ENCODE measurements around the gene HECTD3. TPM values are rescaled to one million over a fixed set of nuclear protein-coding genes. Genes with fewer than 3 reads are reported as not detected.

The HECTD3 gene
- total RNA-seq, 4 donors from 2014 or later, result 28.0 to 51.7 (median 35.8) TPM

DNA sequence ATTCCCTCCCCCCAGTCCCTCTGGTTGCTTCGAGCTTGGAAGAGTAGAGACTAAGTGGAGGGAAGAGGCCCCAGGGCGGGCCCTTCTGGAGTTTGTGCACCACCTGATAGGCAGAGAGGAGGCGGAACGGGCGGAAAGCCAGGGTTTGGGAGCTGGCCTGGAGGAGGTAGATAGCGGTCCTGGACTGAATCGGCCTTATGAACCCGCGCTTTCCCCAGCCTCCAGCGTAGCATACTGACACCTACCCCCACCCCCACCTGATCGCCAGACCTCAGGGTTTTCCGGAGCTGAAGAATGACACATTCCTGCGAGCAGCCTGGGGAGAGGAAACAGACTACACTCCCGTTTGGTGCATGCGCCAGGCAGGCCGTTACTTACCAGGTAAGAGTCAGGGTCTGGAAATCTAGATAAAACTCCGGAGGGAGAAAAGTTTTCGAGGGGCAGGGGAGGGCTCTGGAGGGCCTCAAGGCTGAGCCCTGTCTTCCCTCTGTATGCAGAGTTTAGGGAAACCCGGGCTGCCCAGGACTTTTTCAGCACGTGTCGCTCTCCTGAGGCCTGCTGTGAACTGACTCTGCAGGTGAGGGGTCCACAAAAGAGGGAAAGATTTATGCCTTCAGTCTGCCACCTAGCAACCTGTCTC lies 1.6 kb upstream of the HECTD3 start:
- Histone ChIP-seq H3K4me3 (peak overlapping the region; percentile 74 to 99 (median 96)), H3K27ac (replicated peaks in 1 of 4) (peak overlapping the region; percentile 78 to 90 (median 84)), H3K27me3 (no peaks in the 10 kb centered on the region), H3K36me3 (peaks cover 10 to 47% (median 40%) of the 10 kb centered on the region in 4 donors), H3K4me1 (peaks cover 33 to 58% (median 55%) of the 10 kb centered on the region in 4 donors), H3K9me3 (no peaks in the 10 kb centered on the region)
- intact Hi-C loops (cut with DNase I), result loop anchor here (5.0 to 10.0 kb wide), 3 partner anchors 192 to 480 kb away; partner anchors contain the start of genes BEST4, TESK2 and ZSWIM5
- TF ChIP-seq POLR2A (IDR thresholded peaks at IDR 0.05; ENCODE audit: low read depth), result no peak
- TF ChIP-seq, protein P1, sequence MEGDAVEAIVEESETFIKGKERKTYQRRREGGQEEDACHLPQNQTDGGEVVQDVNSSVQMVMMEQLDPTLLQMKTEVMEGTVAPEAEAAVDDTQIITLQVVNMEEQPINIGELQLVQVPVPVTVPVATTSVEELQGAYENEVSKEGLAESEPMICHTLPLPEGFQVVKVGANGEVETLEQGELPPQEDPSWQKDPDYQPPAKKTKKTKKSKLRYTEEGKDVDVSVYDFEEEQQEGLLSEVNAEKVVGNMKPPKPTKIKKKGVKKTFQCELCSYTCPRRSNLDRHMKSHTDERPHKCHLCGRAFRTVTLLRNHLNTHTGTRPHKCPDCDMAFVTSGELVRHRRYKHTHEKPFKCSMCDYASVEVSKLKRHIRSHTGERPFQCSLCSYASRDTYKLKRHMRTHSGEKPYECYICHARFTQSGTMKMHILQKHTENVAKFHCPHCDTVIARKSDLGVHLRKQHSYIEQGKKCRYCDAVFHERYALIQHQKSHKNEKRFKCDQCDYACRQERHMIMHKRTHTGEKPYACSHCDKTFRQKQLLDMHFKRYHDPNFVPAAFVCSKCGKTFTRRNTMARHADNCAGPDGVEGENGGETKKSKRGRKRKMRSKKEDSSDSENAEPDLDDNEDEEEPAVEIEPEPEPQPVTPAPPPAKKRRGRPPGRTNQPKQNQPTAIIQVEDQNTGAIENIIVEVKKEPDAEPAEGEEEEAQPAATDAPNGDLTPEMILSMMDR (IDR thresholded peaks at IDR 0.05), result no peak
- no peak for TF ChIP-seq EP300 (IDR thresholded peaks at IDR 0.05)
- no peak for TF ChIP-seq POLR2AphosphoS5 (IDR thresholded peaks at IDR 0.05)
- peak; percentile 82 for DNase-seq (ENCODE audit: extremely low spot score)
- WGBS, result 2% methylated on average over 21 of the region's 21 CpGs

DNA sequence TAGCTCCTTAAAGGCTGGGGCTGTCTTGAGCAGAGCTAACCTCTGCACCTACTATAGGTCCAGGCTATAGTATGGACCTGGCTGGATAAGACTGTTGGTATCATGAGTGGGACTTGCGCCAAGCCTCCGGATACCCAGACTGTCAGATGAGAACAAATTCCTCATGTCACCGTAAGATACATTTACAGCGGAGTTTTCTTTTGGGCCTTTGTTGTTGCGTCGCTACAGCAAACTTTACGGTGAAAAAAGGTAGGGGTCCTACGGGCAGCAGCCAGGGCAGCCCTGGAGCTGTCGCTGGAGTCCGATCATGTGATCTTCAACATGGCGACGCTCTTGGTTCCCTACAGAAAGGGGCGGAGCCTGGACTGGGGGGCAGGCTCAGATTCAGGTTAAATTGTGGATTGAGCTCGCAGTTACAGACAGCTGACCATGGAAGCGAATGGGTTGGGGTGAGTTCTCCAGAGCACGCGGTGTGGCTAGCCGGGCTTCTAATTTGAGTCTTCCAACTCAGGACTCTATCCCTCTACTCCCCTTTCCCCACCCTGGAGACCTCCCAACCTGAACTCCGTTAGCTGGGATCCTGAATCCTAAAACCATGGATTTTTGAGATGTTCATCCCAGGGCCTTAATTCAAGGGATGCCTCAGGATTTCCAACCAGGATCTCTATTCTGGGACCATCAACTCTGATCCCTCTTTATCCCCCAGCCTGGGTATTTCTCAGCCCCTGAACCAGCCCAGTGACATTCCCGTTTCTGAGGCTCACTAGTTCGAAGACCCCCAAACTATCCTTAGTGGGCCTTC lies 914 bp upstream of the HECTD3 start, which contains the start of gene UROD:
Gene UROD, plus strand, starts transcription at position 418 of the 802 bp plus-strand sequence. Its CDS starts 12 bp downstream, at position 430.
- 2% methylated on average over 21 of the region's 21 CpGs for WGBS
- DNase-seq (ENCODE audit: extremely low spot score), result peak; percentile 98
- TF ChIP-seq POLR2AphosphoS5 (IDR thresholded peaks at IDR 0.05) (peak; percentile 65 to 95), EP300 (IDR thresholded peaks at IDR 0.05) (no peak)
- TF ChIP-seq, protein P1 (IDR thresholded peaks at IDR 0.05), result peak in 1 of 3 experiments; percentile 26
- Histone ChIP-seq H3K9me3 (no peaks in the 10 kb centered on the region), H3K4me3 (peak within 1 kb of the TSS; percentile 74 to 99 (median 96)), H3K27ac (replicated peaks in 1 of 4) (peak within 1 kb of the TSS; percentile 78 to 90 (median 84)), H3K27me3 (no peaks in the 10 kb centered on the region), H3K36me3 (peaks cover 17 to 54% (median 47%) of the 10 kb centered on the region in 4 donors), H3K4me1 (peaks cover 33 to 58% (median 55%) of the 10 kb centered on the region in 4 donors)
- intact Hi-C loops (cut with DNase I), result loop anchor here (5.0 to 10.0 kb wide), 3 partner anchors 193 to 480 kb away; partner anchors contain the start of genes BEST4, TESK2 and ZSWIM5

DNA sequence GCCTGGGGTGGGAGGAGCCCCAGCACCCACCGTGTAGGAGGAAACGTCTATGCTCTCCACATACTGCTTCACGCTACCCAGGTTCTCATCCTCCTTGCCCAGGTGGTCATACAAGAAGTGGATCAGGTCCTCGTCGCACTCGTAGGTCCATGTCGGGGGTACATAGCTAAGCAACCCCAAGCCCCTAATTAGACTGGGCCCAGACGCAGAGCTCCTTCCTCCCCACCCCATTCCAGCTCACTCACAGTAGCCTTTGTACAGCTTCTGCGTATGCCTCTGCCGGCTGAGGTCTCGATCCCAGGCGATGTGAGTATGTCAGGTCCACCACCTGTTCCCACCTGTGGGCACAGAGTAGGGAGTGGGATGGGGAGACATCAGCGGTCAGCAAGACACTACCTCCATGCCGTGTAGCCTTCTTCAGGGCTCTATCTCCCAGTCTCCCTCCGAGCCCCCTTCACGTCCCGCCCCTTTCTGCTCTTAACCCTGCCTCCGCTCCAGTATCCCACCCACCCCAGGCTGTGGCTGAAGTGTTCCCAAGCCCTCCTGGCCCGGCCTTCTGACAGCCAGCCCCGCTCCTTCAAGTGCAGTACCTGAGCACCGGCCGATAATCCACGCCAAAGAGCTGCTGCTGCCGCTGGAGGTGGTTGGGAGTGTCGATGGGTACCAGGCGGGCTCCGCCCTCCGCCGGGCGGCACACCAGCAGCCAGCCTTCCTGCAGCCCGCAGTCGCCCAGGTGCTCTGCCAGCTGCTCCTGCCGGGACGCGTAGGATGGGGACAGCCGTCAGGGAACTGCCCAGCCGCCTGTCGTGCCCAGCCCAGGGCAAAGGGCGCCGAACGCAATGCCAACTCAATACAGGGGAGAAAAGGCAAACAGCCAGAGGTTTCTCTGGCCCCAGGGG lies 919 bp downstream of the HECTD3 start:
- peak; percentile 64 for DNase-seq (ENCODE audit: extremely low spot score)
- H3K36me3 ChIP-seq, result peaks cover 34 to 63% (median 60%) of the 10 kb centered on the region in 4 donors
- H3K4me1 ChIP-seq, result peaks cover 33 to 58% (median 55%) of the 10 kb centered on the region in 4 donors
- intact Hi-C loops (cut with DNase I), result loop anchor here (5.0 to 10.0 kb wide), 4 partner anchors 173 to 482 kb away; partner anchors contain the start of genes BEST4, TESK2 and ZSWIM5
- no peak for TF ChIP-seq EP300 (IDR thresholded peaks at IDR 0.05)
- no peak for TF ChIP-seq POLR2AphosphoS5 (IDR thresholded peaks at IDR 0.05)
- TF ChIP-seq, protein P1 (IDR thresholded peaks at IDR 0.05), result no peak
- no peak for TF ChIP-seq POLR2A (IDR thresholded peaks at IDR 0.05; ENCODE audit: low read depth)
- no peaks in the 10 kb centered on the region for H3K27me3 ChIP-seq
- WGBS, result 25% methylated on average over 21 of the region's 41 CpGs
- peak overlapping the region; percentile 74 to 99 (median 96) for H3K4me3 ChIP-seq
- H3K9me3 ChIP-seq, result no peaks in the 10 kb centered on the region
- H3K27ac ChIP-seq (replicated peaks in 1 of 4), result peak overlapping the region; percentile 78 to 90 (median 84)

DNA sequence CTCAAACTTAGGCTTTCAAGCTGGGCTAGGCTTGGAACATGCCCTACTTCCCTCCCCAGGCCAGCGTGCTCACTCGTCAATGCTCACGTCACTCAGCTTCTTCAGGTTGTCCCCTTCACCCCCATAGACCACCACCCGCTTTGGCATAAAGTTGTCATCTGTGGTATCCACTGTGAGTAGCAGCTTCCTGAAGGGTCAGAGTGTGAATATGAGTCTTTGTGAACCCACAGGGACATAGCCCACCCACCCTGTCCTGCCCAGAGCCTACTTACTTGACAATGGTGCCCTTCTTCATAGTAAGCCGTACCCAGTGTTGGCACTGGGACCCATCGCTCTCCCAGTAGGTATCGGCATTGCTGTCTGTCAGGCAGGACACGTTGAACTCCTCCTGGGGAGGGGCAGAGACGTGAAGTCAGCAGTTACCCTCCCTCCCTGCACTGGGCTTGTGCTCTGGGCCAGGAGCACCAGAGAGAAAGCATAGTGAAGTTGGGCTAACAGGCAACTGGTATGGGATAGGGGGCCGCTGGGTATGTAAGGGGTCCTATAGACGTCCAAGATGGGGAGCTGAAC lies 1.7 kb downstream of the HECTD3 start:
- TF ChIP-seq POLR2AphosphoS5 (IDR thresholded peaks at IDR 0.05) (no peak), EP300 (IDR thresholded peaks at IDR 0.05) (no peak), POLR2A (IDR thresholded peaks at IDR 0.05; ENCODE audit: low read depth) (no peak)
- TF ChIP-seq, protein P1 (IDR thresholded peaks at IDR 0.05), result no peak
- H3K27me3 ChIP-seq, result no peaks in the 10 kb centered on the region
- peak overlapping the region in 3 of 4 donors; percentile 74 to 97 (median 94) for H3K4me3 ChIP-seq
- peaks cover 42 to 64% (median 63%) of the 10 kb centered on the region in 4 donors for H3K36me3 ChIP-seq
- 83% methylated on average over 8 of the region's 11 CpGs for WGBS
- H3K9me3 ChIP-seq, result no peaks in the 10 kb centered on the region
- DNase-seq (ENCODE audit: extremely low spot score), result peak; percentile 55
- H3K4me1 ChIP-seq, result peaks cover 33 to 51% (median 47%) of the 10 kb centered on the region in 4 donors
- intact Hi-C loops (cut with DNase I), result loop anchor here (5.0 kb wide), 1 partner anchor 172 kb away; no protein-coding TSS in a partner anchor
- H3K27ac ChIP-seq (replicated peaks in 1 of 4), result no peak overlapping the region
